ENCODE measurements around the gene COLEC11.

DNA sequence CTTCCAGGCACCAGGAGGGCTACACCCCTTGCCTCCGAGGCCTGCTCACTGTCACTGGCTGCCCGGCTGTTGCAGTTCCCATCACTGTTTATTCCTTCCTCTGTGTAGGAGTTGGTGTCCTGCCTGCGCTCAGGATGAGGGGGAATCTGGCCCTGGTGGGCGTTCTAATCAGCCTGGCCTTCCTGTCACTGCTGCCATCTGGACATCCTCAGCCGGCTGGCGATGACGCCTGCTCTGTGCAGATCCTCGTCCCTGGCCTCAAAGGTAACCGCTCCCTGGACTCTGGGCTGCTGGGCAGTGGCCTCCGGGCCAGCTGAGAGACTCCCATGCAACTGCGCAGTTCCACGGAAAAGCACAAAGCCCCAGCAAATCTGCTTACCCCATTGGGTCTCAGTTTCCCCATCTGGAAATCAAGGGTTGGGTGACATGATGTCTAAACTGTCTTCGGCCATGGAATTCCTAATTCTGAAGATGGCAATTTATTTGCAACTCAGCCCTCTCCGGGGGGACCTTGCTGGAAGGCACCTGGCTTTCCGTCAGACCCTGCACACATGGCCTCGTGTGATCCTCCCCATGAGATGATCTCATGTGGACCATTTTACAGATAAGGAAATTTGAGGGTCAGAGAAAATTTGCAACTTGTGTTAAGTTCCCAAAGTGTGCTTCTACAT is 9.4 kb downstream of the COLEC11 start:
- no peak for TF ChIP-seq CREB1 (IDR thresholded peaks at IDR 0.05; ENCODE audit: low read depth)
- TF ChIP-seq, protein P1, sequence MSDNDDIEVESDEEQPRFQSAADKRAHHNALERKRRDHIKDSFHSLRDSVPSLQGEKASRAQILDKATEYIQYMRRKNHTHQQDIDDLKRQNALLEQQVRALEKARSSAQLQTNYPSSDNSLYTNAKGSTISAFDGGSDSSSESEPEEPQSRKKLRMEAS (IDR thresholded peaks at IDR 0.05): no peak
